Mesenchymal stem cell (in vitro differentiated cells and primary cell): ENCODE measurements around the gene PNKD.

Experiments used
- DNase-seq: peaks from one replicate; pipeline ENCODE4 v3.0.0-alpha.2; 2013
- H2AFZ ChIP-seq: one replicate; pipeline ENCODE4 v1.6.1; 2013; ENCODE audit warnings: low read depth, mild to moderate bottlenecking, control low read depth, inconsistent platforms, low read length, moderate library complexity
- H2AK5ac ChIP-seq: 2 replicates; pipeline ENCODE4 v1.6.1; 2013; ENCODE audit warnings: low read length, moderate library complexity, mild to moderate bottlenecking, inconsistent platforms; ENCODE audit not compliant: severe bottlenecking
- H2BK120ac ChIP-seq: one replicate; pipeline ENCODE4 v1.6.1; 2013; ENCODE audit warnings: low read depth, mild to moderate bottlenecking, inconsistent platforms, low read length, moderate library complexity
- H2BK12ac ChIP-seq, 2 experiments: one replicate each; pipeline ENCODE4 v1.6.1; 2013; ENCODE audit warnings: inconsistent platforms in 2 of 2, low read length in 2 of 2, mild to moderate bottlenecking in 2 of 2, moderate library complexity in 2 of 2, control low read depth in 1 of 2
- H2BK15ac ChIP-seq: one replicate; pipeline ENCODE4 v1.6.1; 2013; ENCODE audit warnings: mild to moderate bottlenecking, low read depth, inconsistent platforms; ENCODE audit not compliant: poor library complexity, severe bottlenecking
- H2BK5ac ChIP-seq: 2 replicates; pipeline ENCODE4 v1.6.1; 2013; ENCODE audit warnings: low read depth, mild to moderate bottlenecking, low read length, control low read depth, inconsistent platforms; ENCODE audit not compliant: poor library complexity, severe bottlenecking
- H3K14ac ChIP-seq, 2 experiments: one replicate each; pipeline ENCODE4 v1.6.1; 2013; ENCODE audit warnings: inconsistent platforms in 2 of 2, low read length in 2 of 2, control low read depth in 1 of 2, mild to moderate bottlenecking in 1 of 2, moderate library complexity in 1 of 2
- H3K18ac ChIP-seq, 2 experiments: one replicate each; pipeline ENCODE4 v1.6.1; 2013; ENCODE audit warnings: inconsistent platforms in 2 of 2, low read length in 2 of 2, control low read depth in 1 of 2, low read depth in 1 of 2, mild to moderate bottlenecking in 1 of 2
- H3K23ac ChIP-seq, 2 experiments: one replicate each; pipeline ENCODE4 v1.6.1; 2013; ENCODE audit warnings: inconsistent platforms in 2 of 2, low read length in 2 of 2, mild to moderate bottlenecking in 2 of 2, moderate library complexity in 2 of 2, control low read depth in 1 of 2
- H3K27ac ChIP-seq: 2 replicates; pipeline ENCODE4 v1.5.1; 2013; ENCODE audit warnings: mild to moderate bottlenecking, moderate library complexity, low read length, control low read depth, inconsistent platforms; ENCODE audit not compliant: poor library complexity, severe bottlenecking
- H3K27me3 ChIP-seq, 2 experiments: 2 replicates each; pipeline versions ENCODE4 v1.6.1 to v1.7.0; 2013; ENCODE audit warnings: low read length in 2 of 2, mild to moderate bottlenecking in 2 of 2, moderate library complexity in 2 of 2, control low read depth in 1 of 2, inconsistent platforms in 1 of 2; ENCODE audit not compliant: control insufficient read depth in 1 of 2, insufficient read depth in 1 of 2
- H3K36me3 ChIP-seq, 2 experiments: 2 replicates each; pipeline versions ENCODE4 v1.6.1 to v1.7.0; 2013; ENCODE audit warnings: low read length in 2 of 2, control low read depth in 1 of 2, inconsistent platforms in 1 of 2, low read depth in 1 of 2, mild to moderate bottlenecking in 1 of 2; ENCODE audit not compliant: insufficient read depth in 2 of 2, control insufficient read depth in 1 of 2
- H3K4ac ChIP-seq, 2 experiments: one replicate each; pipeline ENCODE4 v1.6.1; 2013; ENCODE audit warnings: inconsistent platforms in 2 of 2, low read length in 2 of 2, mild to moderate bottlenecking in 2 of 2, moderate library complexity in 2 of 2, control low read depth in 1 of 2, low read depth in 1 of 2
- H3K4me1 ChIP-seq: 2 replicates; pipeline ENCODE4 v1.6.1; 2013; ENCODE audit warnings: low read depth, low read length, control low read depth; ENCODE audit not compliant: control insufficient read depth, insufficient read depth
- H3K4me2 ChIP-seq: 2 replicates; pipeline ENCODE4 v1.6.1; 2013; ENCODE audit warnings: low read length, mild to moderate bottlenecking, inconsistent platforms; ENCODE audit not compliant: poor library complexity, severe bottlenecking
- H3K4me3 ChIP-seq, 2 experiments: 2 replicates each; pipeline versions ENCODE4 v1.5.1 to v1.7.0; 2013; ENCODE audit warnings: low read length in 2 of 2, mild to moderate bottlenecking in 2 of 2, control low read depth in 1 of 2, low read depth in 1 of 2; ENCODE audit not compliant: insufficient read depth in 1 of 2
- H3K79me1 ChIP-seq: replicated peaks from 2 replicates; pipeline ENCODE4 v1.6.1; 2013; ENCODE audit warnings: mild to moderate bottlenecking, control low read depth, low read length, inconsistent platforms; ENCODE audit not compliant: poor library complexity, severe bottlenecking
- H3K9ac ChIP-seq: 2 replicates; pipeline ENCODE4 v1.7.0; 2013; ENCODE audit warnings: mild to moderate bottlenecking, low read length, moderate library complexity
- H3K9me3 ChIP-seq: 2 replicates; pipeline ENCODE4 v1.7.0; 2013; ENCODE audit warnings: mild to moderate bottlenecking, low read length; ENCODE audit not compliant: control insufficient read depth
- H4K8ac ChIP-seq: one replicate; pipeline ENCODE4 v1.6.1; 2013; ENCODE audit warnings: inconsistent platforms, mild to moderate bottlenecking, low read length, moderate library complexity
- H4K91ac ChIP-seq: one replicate; pipeline ENCODE4 v1.6.1; 2013; ENCODE audit warnings: mild to moderate bottlenecking, low read length, inconsistent platforms
- WGBS: methylation state at CpG from one replicate; pipeline ENCODE4 v1.1.7; 2013; ENCODE audit warnings: mixed read lengths; 5-methylcytosine and 5-hydroxymethylcytosine counted together

Gene PNKD

GRCh38 chr2:218286570-218287459, 16.5 kb downstream of the PNKD start:
- Histone ChIP-seq H3K4ac (peak overlapping the region; percentile 85 to 88), H2BK12ac (peak overlapping the region; percentile 29 to 93), H4K8ac (peak overlapping the region; percentile 78), H3K4me3 (peak overlapping the region in 1 of 2 experiments; percentile 84), H2AFZ (no peak overlapping the region), H4K91ac (peak overlapping the region; percentile 96), H3K4me1 (peaks cover 63% of the 10 kb centered on the region), H3K27ac (peak overlapping the region; percentile 97), H3K4me2 (peak overlapping the region; percentile 54), H3K14ac (no peak overlapping the region), H2BK120ac (no peak overlapping the region), H3K9me3 (no peaks in the 10 kb centered on the region), H3K18ac (peak overlapping the region; percentile 79 to 88), H2BK5ac (no peak overlapping the region), H3K27me3 (no peaks in the 10 kb centered on the region), H2AK5ac (peak overlapping the region; percentile 97), H3K9ac (peak overlapping the region; percentile 93), H3K36me3 (peaks cover under 1 to 18% of the 10 kb centered on the region in 2 experiments), H3K79me1 (peaks cover 19% of the 10 kb centered on the region), H2BK15ac (peak overlapping the region; percentile 100), H3K23ac (no peak overlapping the region)
- peak; percentile 98 for DNase-seq
- 5% methylated on average over 11 of the region's 11 CpGs for WGBS

GRCh38 chr2:218289639-218290315, 19.5 kb downstream of the PNKD start:
- WGBS: 32% methylated on average over 4 of the region's 6 CpGs
- H2BK15ac ChIP-seq: no peak overlapping the region

GRCh38 chr2:218290316-218291261, 20.3 kb downstream of the PNKD start:
- H2BK15ac ChIP-seq: peak overlapping the region; percentile 29
- H3K18ac ChIP-seq: peak overlapping the region in 1 of 2 experiments; percentile 64
- peak overlapping the region; percentile 79 for H3K4me2 ChIP-seq
- H2AFZ ChIP-seq: no peak overlapping the region
- WGBS: 86% methylated on average over 12 of the region's 12 CpGs
- no peaks in the 10 kb centered on the region for H3K9me3 ChIP-seq
- peak overlapping the region; percentile 18 for H4K91ac ChIP-seq
- peak overlapping the region; percentile 96 for H3K9ac ChIP-seq
- no peaks in the 10 kb centered on the region for H3K27me3 ChIP-seq
- H2BK12ac ChIP-seq: peak overlapping the region; percentile 11 to 67
- H3K4me3 ChIP-seq: peak overlapping the region in 1 of 2 experiments; percentile 96
- no peak overlapping the region for H2BK120ac ChIP-seq
- H3K27ac ChIP-seq: peak overlapping the region; percentile 13
- H3K4ac ChIP-seq: peak overlapping the region; percentile 9 to 89
- no peak overlapping the region for H2BK5ac ChIP-seq
- H3K4me1 ChIP-seq: peaks cover 39% of the 10 kb centered on the region
- H4K8ac ChIP-seq: no peak overlapping the region
- no peak overlapping the region for H3K14ac ChIP-seq
- no peak for DNase-seq
- H3K79me1 ChIP-seq: peaks cover 15% of the 10 kb centered on the region
- H2AK5ac ChIP-seq: peak overlapping the region; percentile 13
- peaks cover 0 to 2% of the 10 kb centered on the region in 2 experiments for H3K36me3 ChIP-seq
- peak overlapping the region in 1 of 2 experiments; percentile 46 for H3K23ac ChIP-seq

More at GRCh38 chr2:218289639-218290315, 19.5 kb downstream of the PNKD start:
- Histone ChIP-seq H2BK5ac (no peak overlapping the region), H3K18ac (peak overlapping the region; percentile 54 to 56), H2AFZ (no peak overlapping the region), H2BK12ac (peak overlapping the region; percentile 38 to 46), H3K4ac (peak overlapping the region in 1 of 2 experiments; percentile 32), H3K9me3 (no peaks in the 10 kb centered on the region), H3K4me1 (peaks cover 44% of the 10 kb centered on the region), H2AK5ac (peak overlapping the region; percentile 89), H3K79me1 (peaks cover 15% of the 10 kb centered on the region), H3K9ac (peak overlapping the region; percentile 96), H4K91ac (peak overlapping the region; percentile 21), H3K27me3 (no peaks in the 10 kb centered on the region), H3K27ac (no peak overlapping the region), H3K14ac (no peak overlapping the region), H4K8ac (peak overlapping the region; percentile 48), H3K4me2 (peak overlapping the region; percentile 38), H3K23ac (no peak overlapping the region), H2BK120ac (no peak overlapping the region), H3K4me3 (peak overlapping the region in 1 of 2 experiments; percentile 96), H3K36me3 (peaks cover 0 to 5% of the 10 kb centered on the region in 2 experiments)
- DNase-seq: peak; percentile 82
